ENCODE measurements around the gene HBZ.
"Not testable (repeated sequence)": the region's sequence is repeated elsewhere in the genome, so short reads cannot be mapped to it uniquely, and the experiment has no call there.

Gene HBZ
- 0 to 0.27 (median 0) reads per million in 4 experiments for total RNA-seq

DNA sequence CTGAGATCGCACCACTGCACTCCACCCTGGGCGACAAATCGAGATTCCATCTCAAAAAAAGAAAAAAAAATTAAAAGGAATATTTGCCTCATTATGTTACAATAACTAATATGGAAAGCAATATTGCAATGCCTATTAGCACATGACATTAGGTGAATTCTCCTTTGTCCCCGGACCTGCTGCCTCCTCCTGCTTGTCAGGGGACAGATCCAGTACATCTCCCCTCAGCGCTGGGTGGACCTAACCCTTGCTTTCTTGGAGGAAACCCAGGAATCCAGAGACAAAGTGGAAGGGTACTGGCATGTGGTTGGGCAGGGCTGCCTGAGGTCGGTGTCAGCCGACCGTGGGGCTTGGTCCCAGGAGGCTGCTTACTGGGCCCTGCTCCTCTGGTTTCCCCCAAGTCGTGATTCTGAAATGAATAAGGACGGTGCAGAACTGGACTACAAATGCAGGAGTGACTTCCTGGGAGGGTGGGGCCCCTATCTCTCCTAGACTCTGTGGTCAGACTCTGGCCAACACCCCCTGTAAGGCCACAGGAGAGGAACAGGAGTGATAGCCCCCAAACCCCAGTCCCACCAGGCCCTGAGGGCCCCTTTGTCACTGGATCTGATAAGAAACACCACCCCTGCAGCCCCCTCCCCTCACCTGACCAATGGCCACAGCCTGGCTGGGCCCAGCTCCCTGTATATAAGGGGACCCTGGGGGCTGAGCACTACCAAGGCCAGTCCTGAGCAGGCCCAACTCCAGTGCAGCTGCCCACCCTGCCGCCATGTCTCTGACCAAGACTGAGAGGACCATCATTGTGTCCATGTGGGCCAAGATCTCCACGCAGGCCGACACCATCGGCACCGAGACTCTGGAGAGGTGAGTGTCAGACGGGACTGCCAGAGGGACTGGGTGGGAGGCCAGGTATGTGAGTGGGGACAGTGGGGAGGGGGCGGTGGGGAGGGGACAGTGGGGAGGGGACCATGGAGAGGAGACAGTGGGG, at the start of gene HBZ:
Gene HBZ, plus strand, starts transcription at position 504 of the 988 bp plus-strand sequence. Its CDS starts 266 bp downstream, at position 770.
- DNase-seq = no peak

DNA sequence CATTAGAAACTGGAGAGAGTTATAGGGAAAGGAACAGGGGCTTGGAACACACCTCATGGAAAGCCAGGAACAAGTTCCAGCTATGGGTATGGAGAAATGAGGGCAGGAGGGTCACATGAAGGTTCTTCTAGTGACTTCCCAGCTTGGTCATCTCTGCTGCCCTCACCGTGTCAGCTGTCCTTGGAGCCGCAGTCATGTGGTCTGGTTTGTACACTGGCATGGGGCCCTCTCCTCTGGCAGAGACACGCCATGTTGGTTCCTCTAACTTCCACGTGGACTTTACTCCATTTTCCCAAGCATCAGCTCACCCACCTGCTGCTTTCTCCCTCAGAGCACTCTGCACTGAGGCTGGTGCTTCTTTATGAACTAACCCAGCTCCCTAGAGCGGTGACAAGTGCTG, 48.1 kb upstream of the HBZ start:
- DNase-seq = no peak

DNA sequence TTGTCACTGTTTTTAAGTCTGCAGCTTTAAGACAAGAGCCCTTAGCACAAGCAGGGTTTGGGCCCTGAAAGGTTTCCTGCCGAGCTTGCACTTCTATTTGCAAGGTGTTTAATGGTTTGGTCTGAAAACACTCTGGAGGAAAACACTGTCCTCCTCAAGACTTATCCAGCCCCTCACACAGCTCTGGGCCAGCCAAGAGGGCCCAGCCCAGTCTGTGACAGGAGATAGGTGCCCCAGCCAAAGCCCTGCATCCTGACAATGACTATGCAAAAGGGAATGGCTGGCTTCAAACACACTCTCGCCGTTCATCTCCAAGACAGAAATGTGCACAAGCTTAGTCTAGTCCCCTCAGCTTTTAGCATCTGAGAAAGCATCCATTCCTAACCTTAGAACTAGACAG, 47.5 kb upstream of the HBZ start:
- DNase-seq = no peak

DNA sequence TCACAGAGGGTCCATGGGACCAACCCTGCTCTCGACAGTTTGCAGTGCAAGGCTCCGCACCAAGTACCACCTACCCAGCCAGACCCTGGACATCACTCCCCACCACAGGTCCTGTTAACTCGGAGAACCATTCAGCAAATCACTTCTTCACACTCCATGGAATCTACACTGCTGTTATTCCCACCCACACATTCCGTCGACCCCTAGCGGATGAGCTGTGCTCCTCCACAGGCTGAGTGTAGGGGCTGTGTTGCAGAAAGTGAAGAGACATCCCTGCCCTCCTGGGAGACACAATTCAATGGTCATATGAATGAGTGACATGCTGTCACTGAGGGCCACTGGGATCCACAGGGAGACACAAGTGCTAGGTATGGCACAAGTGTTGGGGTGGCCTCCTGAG, 46.9 kb upstream of the HBZ start:
- no peak for DNase-seq

DNA sequence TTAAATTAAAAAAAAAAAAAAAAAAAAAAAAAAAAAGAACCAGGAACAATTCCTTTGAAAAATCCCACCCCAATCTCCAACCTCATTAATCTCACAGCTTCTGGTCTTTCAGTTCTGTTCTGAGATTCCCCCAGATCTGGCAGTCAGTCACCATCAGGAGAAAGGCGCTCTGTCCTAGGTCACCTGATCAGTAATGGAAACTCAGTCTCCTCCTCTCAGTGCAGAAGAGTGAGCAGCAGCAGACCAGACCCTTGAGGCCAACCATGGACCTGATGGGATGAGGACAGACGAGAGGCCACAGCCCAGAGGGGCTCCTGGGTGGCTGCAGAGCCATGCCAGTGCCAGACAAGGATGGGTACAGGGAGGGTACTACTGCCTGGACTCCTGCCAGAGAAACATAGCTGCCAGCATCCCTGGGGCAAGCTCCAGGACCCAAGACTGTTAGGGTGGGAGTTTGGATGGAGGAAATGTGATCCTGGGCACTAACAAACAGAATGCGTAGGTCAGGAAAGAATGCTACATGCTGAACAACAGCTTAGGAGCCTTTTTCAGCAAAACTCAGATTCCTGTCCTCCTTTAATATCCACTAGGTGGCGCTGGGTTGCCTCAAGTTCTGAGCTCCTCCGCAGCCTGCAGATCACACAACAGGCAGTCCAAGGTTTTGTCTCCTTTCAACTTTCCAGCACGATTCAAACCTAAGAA, 45.7 kb upstream of the HBZ start:
- DNase-seq = peak; percentile 20

DNA sequence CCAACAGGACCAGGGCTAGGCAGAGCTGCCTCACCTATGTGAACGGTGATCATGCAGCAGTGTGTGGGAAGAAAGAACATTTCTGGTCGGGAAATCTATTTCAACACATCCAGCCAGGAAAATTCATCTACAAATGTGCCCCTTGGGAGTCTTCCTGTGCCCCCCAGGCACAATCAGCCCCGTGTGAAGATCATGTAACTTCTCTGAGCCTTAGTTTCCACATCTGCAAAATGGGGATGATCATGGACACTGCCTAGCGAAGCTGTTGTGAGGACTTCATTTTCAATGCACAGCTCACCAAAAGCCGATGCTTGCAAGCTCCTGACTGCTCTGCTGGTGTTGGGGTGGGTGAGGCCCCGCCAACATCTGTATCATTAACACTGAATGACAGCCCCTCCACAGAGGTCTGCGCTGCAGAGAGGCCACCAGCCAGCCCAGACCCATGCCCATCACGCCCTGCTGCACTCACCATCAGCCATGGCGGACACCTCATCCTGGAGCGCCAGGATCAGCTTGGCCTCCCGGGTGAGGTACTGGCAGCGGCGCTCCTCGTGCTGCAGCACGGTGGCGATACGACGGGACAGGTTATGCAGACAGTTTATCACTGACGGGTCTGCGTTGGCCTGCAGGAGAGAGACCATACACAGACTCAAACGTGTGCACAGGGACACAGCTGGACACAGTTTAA, 40.1 kb upstream of the HBZ start:
- no peak for DNase-seq

DNA sequence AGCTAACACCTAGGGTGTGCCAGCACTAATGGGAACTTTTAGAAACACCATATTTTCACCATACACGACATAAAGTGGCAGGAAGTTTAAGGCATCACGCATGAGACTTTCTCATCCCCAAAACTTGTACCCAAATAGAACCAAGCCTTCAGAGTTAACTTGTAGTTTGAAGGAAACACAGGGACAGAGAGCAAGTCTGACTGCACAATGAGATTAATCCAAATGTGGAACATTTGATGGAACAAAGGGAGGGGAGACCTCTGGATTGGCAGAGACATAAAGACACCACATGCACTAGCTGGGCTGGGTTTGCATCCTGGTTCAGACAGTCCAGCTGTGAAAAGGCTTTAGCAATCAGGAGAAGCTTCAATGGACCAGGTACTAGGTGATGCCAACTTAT, 38.1 kb upstream of the HBZ start:
- DNase-seq = no peak

DNA sequence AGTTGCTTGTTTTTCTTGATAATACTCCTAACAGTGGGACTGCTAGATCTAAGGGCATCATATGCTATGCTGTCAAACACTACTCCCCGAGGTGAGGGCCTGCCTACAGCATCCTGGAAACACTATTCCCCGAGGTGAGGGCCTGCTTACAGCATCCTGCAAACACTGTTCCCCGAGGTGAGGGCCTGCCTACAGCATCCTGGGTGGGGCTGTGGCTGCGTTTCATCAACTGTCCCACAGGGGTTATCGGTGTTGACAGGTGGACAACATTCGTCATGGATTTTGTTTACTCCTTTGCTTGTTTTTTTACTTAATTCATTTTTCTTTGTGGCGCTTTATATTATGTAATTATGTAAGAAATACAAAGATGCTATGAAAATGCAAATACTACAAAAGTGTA, 36.4 kb upstream of the HBZ start:
- DNase-seq = no peak

DNA sequence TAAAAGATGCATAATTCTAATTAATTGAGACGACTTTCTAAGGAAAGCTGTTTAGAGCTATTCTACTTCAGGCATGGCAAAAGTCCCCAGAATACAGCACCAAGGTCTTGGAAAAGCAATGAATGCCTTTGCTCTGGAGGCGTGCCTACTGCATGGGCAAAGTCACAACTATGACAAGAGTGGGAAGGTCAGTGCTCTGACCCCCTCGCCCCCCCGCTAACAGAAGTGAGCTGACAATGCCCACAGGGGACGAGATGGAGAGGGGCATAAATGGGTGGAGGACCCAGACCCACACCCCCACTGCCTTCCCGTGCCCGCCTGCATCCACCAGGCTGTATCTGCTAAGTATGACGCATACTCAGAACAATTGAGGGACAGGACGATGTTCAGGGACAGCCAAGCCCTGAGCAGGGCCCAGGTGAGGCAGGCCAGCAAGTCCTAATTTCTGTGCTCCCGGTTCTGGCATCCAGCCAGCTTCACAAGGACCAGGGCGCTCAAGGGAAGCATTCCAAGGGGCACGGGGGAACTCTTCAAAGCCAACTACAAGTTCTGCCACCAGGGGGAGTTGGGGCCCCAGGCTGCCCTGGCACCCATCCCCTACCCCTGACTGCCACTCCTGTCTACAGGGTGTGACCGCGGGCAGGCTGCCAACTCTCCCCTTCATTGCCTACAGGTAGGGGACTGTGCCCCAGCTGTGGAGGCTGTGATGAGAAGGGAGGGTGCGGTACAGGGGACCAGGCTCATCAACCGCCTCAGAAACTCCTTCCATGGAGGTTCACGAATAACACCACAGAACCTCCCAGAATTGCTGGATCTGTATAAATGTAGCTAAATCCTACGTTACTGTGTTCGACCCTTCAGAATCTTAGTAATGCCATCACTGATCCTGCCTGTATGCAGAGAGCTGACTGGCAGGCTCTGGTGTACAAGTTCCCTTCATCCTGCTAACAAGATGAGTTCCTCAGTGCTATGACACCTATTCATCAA, 34.8 kb upstream of the HBZ start:
- DNase-seq = peak; percentile 59

DNA sequence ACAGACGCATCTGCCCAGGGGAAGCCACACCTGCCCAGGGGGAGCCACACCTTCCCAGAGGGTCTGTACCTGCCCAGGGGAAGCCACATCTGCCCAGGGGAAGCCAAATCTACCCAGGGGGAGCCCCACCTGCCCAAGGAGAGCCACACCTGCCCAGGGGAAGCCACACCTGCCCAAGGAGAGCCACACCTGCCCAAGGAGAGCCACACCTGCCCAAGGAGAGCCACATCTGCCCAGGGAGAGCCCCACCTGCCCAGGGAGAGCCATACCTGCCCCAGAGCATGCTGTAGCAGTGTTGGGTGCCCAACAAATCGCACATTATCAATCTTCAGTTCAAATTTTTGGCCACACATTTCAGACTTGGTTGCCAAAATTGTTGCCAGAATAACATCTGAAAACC, 33.6 kb upstream of the HBZ start:
- DNase-seq = no peak

DNA sequence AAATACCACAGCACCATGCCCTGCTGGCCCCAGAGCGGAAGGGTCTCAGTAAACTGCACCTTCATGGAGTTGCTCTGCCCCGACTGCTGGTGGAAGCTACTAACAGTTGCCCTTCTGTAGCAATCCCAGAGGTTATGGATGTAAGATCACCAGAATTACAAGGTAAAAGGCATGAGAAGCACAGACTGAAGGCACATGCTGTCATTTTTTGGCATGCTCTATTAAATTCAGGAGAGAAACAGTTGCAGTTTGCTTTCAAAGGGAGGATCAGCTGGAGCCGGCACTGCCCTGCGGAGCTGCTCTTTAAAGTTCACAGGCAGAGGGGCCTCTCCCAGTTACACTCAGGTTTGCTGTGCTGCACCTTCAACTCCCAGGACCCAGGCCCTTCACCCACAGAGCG, 33.1 kb upstream of the HBZ start:
- no peak for DNase-seq

DNA sequence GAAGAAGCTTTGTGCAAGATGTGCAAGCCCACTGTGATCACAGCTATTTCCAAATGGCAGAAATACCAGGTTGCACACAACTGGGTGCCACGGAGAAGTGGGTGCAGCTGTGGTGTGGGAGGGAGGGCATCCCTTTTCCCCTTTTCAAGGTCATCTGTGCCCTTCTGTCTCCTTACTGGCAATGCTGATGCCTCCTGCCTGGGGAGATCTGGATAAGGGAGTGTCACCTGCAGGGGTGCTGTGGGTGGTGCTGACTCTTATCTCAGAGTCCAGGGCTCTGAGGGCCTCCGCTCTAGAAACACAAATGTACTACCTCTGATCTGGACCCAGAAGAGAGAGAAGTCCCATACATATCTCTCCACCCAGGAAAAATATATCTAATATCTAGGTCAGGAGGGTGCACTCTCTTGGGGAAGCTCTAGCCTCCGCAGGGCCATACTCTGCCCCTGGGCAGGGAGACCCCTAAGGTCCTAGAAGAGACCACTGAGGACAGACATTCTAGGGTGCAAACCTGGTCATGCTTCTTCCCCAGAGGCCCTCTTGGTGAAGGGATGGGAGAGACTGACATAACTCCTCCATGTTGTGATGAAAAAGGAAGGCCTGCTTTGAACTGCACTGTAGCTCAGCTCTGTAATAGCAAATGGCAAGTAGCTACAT, 32.5 kb upstream of the HBZ start:
- DNase-seq = no peak

DNA sequence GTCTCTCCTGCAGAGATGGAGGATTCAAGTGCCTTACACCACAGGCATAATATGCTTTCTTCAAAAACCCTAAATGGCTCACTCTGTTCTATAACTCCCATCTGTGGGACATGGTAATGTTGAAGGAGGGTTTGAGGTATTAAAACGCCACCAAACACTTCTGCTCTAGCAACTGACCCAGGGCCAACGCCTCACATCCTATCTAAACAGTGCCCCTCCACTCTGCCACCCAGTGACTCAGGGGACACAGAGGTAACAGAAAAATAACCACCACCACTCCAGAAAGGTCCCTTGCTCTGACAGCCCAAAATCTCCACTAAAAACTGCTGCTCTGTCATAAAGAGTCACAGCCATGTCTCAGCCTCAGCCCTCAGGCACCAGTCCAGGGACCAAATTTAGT, 31.7 kb upstream of the HBZ start:
- no peak for DNase-seq

DNA sequence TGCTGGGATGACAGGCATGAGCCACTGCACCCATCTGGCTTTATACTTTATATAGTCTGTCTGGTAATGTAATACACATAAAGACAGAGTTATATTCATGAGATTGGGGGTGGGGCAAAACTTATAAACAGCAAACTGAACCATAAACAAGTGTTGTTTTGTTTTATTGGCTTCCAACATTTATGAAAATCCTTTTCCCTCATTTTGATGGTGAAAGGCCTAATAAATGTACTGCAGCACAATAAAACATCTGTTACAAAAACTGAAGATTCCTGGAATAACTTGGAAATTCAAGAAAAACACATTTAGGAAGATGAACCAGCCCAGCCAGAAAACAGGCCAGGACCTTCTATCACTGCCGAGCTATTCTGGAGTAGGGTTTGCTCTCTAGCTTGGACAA, 30.1 kb upstream of the HBZ start:
- no peak for DNase-seq

DNA sequence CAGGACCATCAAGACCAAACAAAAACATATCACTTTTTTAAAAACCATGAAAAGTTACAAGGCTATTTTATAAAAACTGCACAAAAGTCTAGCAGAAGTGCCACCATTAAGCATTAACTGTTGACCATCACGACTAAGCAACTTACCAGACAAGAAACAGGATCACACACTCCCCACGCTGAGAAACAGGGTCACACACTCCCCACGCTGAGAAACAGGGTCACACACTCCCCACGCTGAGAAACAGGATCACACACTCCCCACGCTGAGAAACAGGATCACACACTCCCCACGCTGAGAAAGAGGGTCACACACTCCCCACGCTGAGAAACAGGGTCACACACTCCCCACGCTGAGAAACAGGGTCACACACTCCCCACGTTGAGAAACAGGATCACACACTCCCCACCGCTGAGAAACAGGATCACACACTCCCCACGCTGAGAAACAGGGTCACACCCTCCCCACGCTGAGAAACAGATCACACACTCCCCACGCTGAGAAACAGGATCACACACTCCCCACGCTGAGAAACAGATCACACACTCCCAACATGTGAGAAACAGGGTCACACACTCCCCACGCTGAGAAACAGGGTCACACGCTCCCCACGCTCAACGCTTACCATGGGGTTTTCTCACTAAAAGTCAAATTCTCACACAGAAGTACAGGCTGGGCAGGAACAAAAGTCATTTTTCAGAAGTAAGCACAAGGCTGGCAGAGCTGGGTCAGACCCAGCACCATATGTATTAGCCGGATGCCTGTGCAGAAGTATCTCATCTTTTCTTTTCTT, 28.7 kb upstream of the HBZ start:
- not testable (repeated sequence) for DNase-seq

DNA sequence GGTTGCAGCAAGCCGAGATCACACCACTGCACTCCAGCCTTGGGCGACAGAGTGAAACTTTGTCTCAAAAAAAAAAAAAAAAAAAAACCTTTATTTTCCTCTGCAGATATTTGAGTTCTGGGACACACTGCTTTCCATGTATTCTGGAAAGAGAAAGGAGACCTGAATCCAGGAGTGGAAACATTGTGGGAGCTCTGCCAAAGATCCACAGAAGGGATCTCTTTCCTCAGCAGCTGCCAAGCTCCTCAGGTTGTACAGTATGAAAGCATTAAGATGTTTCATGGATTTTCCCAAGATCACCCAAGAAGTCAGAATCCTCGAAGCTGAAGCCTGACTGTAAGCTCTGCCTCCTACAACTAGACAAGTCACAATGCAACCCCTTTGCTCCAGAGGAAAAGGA, 27.4 kb upstream of the HBZ start:
- no peak for DNase-seq

DNA sequence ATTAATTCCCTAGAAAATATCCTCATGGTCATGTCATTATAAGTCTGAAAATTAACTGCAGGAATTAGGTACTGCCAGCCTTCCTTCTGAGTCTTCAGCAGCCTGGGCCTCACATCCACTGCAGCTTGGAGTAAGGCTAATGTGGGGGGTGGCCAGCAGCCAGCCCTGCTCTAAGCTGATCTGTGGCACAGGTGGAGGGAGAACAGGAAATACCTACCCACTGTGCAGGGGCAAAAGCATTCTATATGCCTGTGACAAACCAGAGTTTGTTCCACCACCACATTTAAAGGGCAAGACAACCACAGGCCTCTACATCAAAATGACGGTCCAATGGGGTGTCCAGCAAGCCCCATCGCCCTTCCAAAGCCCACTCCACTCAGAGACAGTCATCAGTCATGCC, 23.4 kb upstream of the HBZ start:
- no peak for DNase-seq

DNA sequence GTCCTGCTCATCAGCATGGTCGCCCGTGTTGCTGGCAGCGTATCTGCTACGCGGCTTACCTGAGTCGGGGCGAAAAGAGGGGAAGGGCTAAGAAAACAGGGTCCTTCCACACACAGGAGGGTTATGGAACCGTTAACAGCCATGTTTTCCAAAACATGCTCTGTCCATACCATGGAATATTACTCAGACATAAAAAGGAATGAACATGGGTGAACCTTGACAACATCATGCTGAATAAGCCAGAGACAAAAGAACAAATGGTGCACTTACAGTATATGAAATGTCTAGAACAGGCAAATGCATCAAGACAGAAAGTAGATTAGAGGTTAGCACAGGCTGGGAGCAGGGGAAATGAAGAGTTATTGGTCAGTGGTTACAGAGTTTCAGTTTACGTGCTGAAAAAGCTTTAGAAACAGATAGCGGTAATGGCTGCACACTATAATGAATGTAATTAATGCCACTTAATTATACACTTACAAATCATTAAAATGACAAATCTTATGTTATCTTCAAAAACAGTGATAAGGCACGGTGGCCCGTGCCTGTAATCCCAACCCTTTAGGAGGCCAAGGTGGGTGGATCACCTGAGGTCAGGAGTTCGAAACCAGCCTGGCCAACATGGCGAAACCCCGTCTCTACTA, 21.8 kb upstream of the HBZ start:
- DNase-seq = no peak

DNA sequence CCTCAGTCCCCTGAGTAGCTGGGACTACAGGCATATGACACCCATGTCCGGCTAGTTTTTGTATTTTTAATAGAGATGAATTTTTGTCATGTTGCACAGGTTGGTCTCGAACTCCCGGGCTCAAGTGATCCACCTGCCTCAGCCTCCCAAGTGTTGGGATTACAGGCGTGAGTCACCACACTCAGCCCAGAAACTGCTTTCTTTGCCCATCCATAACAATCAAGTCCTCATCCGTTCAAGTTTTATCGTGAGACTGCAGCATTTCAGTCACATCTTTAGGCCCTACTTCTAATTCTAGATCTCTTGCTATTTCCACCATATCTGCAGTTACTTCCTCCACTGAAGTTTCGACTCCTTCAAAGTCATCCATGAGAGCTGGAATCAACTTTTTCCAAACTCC, 20.3 kb upstream of the HBZ start:
- no peak for DNase-seq

DNA sequence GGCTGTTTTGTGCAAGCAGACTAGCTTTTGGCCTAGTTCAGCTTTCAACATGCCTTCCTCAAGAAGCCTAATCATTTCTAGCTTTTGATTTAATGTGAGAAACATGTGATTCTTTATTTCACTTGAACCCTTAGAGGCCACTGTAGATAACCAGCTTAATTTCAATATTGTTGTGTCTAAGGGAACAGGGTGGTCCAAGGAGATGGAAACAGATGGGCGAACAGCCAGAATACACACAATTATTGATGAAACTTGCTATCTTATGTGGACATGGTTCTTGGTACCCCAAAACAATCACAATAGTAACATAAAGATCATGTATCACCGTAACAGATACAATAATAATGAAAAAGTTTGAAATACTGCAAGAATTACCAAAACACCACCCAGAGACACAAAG, 18.7 kb upstream of the HBZ start:
- DNase-seq = no peak
